Measurements from ENCODE around the gene SHROOM2.

The SHROOM2 gene

DNA sequence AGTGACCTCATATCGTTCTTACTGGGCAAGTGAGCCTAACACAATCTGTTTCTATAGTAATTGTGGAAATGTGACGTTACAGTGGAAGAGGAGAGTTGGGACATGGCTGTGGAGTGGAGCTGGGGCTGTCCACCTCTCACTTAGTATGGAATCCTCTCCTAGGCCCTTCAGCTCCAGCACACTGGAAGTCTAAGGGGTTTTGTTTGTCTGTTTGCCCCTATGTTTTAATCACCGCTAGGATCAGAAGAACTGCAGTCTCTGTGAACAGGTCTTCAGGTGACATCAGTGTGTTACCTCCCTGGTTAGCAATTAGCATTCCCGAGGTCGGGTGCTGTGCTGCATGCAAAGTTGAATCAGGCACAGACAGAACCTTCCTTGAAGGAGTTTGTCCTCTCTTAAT, 131.6 kb downstream of the SHROOM2 start:
- Mint-ChIP-seq H3K36me3 (ENCODE audit: low read depth) (no peaks in the 10 kb centered on the region), H3K9me3 (peaks cover 10% of the 10 kb centered on the region), H3K4me3 (no peak overlapping the region), H3K4me1 (ENCODE audit: low read depth) (no peaks in the 10 kb centered on the region), H3K27me3 (peaks cover 16% of the 10 kb centered on the region), H3K27ac (no peak overlapping the region)
- intact Hi-C loops (cut with micrococcal nuclease): no loop called here

DNA sequence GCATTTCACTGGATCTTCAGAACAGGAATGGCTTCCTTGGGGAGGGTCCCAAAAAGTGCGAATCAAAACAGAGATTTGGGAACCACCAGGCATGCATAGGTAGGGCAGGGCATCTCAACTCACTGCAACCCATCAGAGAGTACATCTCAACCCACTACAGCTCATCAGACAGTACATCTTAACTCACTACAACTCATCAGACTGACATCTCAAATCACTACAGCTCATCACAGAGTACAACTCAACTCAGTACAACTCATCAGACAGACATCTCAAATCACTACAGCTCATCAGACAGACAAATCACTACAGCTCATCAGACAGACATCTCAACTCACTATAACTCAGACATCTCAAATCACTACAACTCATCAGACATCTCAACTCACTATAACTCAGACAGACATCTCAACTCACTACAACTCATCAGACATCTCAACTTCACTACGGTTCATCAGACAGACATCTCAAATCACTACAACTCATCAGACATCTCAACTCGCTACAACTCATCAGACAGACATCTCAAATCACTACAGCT, 133.5 kb downstream of the SHROOM2 start:
- Mint-ChIP-seq H3K4me3 (no peak overlapping the region), H3K36me3 (ENCODE audit: low read depth) (no peaks in the 10 kb centered on the region), H3K4me1 (ENCODE audit: low read depth) (no peaks in the 10 kb centered on the region)

DNA sequence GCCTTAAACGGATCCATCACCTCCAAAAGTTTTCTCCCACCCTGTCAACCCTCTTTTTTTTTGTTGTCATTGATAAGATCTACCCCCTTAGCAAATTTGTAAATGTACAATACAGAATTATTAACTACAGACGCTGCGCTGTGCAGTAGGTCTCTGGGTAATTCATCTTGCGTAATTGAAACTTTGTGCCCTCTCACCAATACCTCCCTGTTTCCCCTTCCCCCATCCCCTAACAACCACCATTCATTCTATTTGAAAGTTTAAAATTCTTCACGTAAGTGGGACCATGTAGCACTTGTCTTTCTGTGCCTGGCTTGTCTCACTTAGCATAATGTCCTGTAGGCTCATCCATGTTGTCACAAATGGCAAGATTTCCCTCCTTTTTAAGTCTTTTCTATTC, 135.2 kb downstream of the SHROOM2 start:
- no peaks in the 10 kb centered on the region for H3K4me1 Mint-ChIP-seq (ENCODE audit: low read depth)

More for the DNA sequence above, 133.5 kb downstream of the SHROOM2 start:
- Mint-ChIP-seq H3K27me3 (peaks cover 9% of the 10 kb centered on the region), H3K9me3 (peaks cover 10% of the 10 kb centered on the region), H3K27ac (no peak overlapping the region)
- intact Hi-C loops (cut with micrococcal nuclease): no loop called here

DNA sequence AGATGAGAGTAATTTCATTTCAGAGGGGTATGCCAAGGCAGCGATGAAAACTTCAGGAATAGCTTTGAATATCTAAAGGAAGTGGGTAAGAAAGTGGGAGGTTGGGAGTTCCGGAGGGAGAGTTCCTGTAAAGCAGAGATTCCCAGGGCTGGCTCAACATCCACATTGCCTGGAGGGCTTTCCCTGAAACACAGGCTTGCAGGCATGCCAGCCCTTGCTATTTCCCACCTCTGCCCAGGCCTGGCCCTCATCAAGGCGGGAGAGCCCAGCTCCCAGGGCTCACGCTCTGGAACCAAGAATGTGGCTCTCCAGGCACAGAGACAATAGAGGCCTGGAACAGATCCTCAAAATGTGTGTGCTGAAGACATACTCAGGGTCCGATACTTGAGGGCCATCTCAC, 137.1 kb downstream of the SHROOM2 start:
- H3K36me3 Mint-ChIP-seq (ENCODE audit: low read depth): no peaks in the 10 kb centered on the region
- H3K4me3 Mint-ChIP-seq: no peak overlapping the region
- no peaks in the 10 kb centered on the region for H3K4me1 Mint-ChIP-seq (ENCODE audit: low read depth)
- H3K9me3 Mint-ChIP-seq: peaks cover 10% of the 10 kb centered on the region
- H3K27me3 Mint-ChIP-seq: peaks cover 6% of the 10 kb centered on the region
- intact Hi-C loops (cut with micrococcal nuclease): no loop called here
- no peak overlapping the region for H3K27ac Mint-ChIP-seq

More for the DNA sequence above, 135.2 kb downstream of the SHROOM2 start:
- no peak overlapping the region for H3K27ac Mint-ChIP-seq
- intact Hi-C loops (cut with micrococcal nuclease): no loop called here
- H3K27me3 Mint-ChIP-seq: peaks cover 9% of the 10 kb centered on the region
- no peaks in the 10 kb centered on the region for H3K36me3 Mint-ChIP-seq (ENCODE audit: low read depth)
- H3K4me3 Mint-ChIP-seq: no peak overlapping the region
- peaks cover 10% of the 10 kb centered on the region for H3K9me3 Mint-ChIP-seq

DNA sequence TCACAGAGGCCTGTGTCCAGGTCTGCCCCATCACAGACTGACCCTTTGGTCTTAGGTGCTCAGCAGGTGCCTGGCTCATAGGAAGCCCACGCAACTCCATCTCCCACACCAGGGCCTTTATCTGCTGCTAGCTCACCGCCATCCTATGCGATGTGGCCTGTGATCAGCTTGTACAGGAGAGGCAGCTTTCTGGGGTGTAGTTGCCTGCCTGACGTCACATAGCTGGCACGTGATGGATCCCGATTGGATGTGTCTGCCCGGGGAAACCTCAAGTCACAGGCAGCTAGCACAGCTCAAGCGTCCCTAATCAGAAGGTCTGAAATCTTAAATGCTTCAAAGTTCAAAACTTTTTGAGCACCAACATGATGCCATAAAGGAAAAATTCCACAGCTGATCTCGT, 139.8 kb downstream of the SHROOM2 start:
- intact Hi-C loops (cut with micrococcal nuclease): no loop called here
- no peak overlapping the region for H3K4me3 Mint-ChIP-seq
- H3K4me1 Mint-ChIP-seq (ENCODE audit: low read depth): no peaks in the 10 kb centered on the region
- H3K27me3 Mint-ChIP-seq: no peaks in the 10 kb centered on the region
- no peaks in the 10 kb centered on the region for H3K36me3 Mint-ChIP-seq (ENCODE audit: low read depth)
- H3K9me3 Mint-ChIP-seq: peaks cover 8% of the 10 kb centered on the region
- no peak overlapping the region for H3K27ac Mint-ChIP-seq

DNA sequence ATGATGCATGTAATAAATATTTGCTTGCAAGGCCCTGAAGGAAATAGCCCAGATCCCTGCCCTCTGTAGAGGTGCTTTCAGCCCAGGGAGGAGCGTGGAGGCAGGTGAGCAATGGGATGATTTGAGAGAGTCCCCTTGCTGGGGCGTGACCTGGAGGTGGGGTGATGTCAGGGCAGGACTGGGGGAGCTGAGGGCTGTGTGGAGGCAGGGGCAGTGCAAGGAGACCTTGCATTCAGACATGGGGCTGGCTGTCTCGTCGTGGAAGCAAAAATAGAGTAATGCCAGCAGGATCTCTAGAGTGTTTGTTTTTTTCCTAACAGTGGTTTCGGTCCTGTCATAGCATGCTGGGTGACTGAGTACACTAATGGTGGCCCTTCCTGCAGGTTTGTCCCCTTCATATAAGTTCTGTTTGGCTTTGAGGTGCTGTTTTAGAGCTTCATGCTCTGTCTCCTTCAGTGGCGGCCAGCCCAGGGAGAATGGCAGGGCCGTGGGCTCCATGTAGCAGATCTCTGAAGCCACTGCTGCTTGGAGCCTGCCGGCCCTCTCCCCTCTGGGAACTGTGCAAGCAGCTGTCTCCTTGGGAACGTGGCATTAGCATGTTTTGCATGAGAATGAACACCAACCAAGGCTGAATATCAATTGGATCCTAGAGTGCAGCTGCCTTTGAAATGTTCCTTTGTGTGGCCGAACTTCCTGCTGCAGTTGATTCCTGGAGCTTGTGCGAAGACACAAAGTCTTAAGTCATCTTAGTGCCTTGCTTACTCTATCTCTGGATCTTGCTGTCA, 141.7 kb downstream of the SHROOM2 start:
- intact Hi-C loops (cut with micrococcal nuclease): no loop called here
- Mint-ChIP-seq H3K9me3 (no peaks in the 10 kb centered on the region), H3K4me1 (ENCODE audit: low read depth) (no peaks in the 10 kb centered on the region), H3K4me3 (no peak overlapping the region), H3K36me3 (ENCODE audit: low read depth) (no peaks in the 10 kb centered on the region), H3K27ac (no peak overlapping the region), H3K27me3 (peaks cover 2% of the 10 kb centered on the region)

DNA sequence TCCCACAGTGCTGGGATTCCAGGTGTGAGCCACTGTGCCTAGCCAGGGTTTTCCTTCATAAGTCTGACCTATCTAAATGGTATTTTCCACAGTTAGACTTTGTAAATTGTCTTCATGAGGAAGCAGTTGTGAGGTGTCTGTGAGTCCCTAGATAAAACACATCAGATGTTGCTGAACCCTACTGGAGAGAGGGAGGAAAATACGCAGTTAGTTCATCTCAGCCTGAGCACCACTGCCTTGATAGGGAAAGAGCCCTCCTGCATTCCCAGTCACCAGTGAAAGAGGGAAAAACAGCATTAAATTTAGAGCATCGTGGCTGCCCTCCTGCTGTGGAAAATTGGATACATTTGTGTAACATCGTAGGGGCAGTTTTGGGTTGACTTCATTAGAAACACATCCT, 149.2 kb downstream of the SHROOM2 start:
- intact Hi-C loops (cut with micrococcal nuclease): no loop called here
- Mint-ChIP-seq H3K9me3 (no peaks in the 10 kb centered on the region), H3K27me3 (peaks cover 11% of the 10 kb centered on the region), H3K4me1 (ENCODE audit: low read depth) (peaks cover 4% of the 10 kb centered on the region), H3K4me3 (no peak overlapping the region), H3K36me3 (ENCODE audit: low read depth) (no peaks in the 10 kb centered on the region), H3K27ac (no peak overlapping the region)

DNA sequence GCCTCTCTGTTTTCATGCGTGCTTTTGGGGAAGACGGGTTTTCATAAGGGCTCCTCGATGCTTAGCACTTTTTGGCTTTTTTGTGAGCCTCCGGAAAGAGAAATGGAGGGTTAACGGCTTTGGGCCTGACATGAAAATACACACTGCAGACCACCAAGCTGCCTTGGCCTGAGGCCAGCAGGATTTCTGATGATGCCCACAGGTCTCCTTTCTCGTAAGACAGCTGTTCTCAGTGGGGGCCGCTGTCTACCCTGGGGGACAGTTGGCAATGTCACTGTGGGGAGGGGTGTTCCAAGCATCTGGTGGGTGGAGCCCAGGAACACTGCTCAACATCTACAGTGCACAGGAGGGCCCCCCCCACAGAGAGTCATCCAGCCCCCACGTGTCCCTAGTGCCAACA, 151.5 kb downstream of the SHROOM2 start:
- Mint-ChIP-seq H3K27me3 (peaks cover 14% of the 10 kb centered on the region), H3K27ac (no peak overlapping the region), H3K36me3 (ENCODE audit: low read depth) (no peaks in the 10 kb centered on the region), H3K9me3 (no peaks in the 10 kb centered on the region), H3K4me1 (ENCODE audit: low read depth) (peaks cover 10% of the 10 kb centered on the region), H3K4me3 (no peak overlapping the region)
- intact Hi-C loops (cut with micrococcal nuclease): no loop called here

DNA sequence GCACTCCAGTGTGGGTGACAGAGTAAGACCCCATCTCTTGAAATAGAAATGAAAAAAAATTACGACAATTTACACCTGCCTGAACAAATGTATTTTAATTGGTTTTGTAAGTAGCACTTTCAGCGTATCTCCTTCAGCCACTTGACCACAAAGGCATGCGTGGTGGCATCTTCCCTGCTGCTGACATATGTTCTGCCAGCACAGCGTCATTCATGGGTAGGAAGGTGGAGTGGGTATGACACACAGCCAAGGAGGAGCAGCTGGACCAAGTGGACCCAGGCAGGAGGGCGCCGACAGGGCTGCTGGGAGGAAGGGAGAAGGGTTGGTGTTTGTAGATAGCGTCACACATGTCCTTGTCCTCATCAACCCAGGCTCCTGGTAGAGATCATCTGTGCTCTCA, 152.3 kb downstream of the SHROOM2 start:
- no peaks in the 10 kb centered on the region for H3K9me3 Mint-ChIP-seq
- H3K36me3 Mint-ChIP-seq (ENCODE audit: low read depth): no peaks in the 10 kb centered on the region
- peaks cover 14% of the 10 kb centered on the region for H3K27me3 Mint-ChIP-seq
- no peak overlapping the region for H3K4me3 Mint-ChIP-seq
- peaks cover 10% of the 10 kb centered on the region for H3K4me1 Mint-ChIP-seq (ENCODE audit: low read depth)
- intact Hi-C loops (cut with micrococcal nuclease): no loop called here
- no peak overlapping the region for H3K27ac Mint-ChIP-seq

DNA sequence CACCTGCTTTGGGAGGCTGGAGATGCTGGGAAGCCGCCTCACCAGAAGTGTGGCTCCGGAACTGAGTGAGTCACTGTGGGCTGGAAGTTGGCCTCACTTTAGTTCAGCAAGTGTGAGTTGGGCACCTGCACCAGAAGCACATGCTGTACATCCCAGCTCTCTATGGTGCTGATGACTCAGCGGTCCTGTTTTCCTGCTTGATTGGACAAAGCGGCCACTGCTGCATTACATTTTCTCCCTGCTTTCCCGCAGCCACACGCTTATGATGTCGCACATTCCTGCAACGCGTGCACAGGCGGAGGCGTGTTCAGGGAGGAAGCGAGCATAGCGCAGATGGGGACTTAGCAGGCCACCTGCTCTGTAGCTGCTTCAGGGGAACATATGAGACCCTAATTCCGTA, 154.2 kb downstream of the SHROOM2 start:
- Mint-ChIP-seq H3K4me3 (no peak overlapping the region), H3K4me1 (ENCODE audit: low read depth) (peaks cover 10% of the 10 kb centered on the region), H3K36me3 (ENCODE audit: low read depth) (no peaks in the 10 kb centered on the region), H3K27ac (no peak overlapping the region), H3K27me3 (peaks cover 14% of the 10 kb centered on the region), H3K9me3 (no peaks in the 10 kb centered on the region)
- intact Hi-C loops (cut with micrococcal nuclease): no loop called here

DNA sequence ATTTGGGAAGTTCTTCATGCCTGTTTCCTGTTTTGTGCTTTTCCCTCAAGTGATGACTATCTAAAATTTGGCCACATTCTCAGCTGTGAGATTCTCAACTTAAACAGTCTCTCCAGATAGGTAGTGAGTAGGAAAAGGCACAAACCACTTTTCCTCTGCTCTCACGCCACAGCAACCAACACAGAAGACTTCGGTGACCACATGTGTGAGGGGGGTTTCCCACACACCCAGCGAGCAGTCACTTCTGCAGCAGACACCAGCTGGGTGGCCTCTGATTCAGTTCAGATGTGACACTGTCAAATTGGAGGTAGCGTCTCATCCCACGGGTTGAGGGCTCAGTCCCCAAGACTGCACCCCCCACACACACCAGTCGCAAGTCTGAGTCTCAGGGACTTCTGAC, 155.9 kb downstream of the SHROOM2 start:
- H3K36me3 Mint-ChIP-seq (ENCODE audit: low read depth): no peaks in the 10 kb centered on the region
- peaks cover 10% of the 10 kb centered on the region for H3K4me1 Mint-ChIP-seq (ENCODE audit: low read depth)
- H3K27me3 Mint-ChIP-seq: peaks cover 17% of the 10 kb centered on the region
- no peaks in the 10 kb centered on the region for H3K9me3 Mint-ChIP-seq
- no peak overlapping the region for H3K4me3 Mint-ChIP-seq
- intact Hi-C loops (cut with micrococcal nuclease): no loop called here
- H3K27ac Mint-ChIP-seq: no peak overlapping the region

DNA sequence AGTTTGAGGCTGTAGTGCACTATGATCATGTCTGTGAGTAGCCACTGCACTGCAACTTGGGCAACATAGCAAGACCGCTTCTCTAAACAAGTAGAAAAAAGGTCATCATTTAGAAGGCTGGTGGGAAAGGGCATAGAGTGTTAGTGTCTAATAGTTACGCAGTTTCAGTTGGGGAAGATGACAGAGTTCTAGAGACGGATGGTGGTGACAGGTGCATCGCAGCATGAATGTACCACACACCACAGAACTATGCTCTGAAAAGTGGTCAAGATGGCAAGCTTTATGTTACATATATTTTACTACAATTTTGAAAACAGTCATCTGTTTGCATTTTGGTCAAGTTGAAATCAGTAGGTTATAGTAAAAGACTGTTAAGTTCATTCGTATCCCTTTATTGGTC, 157.2 kb downstream of the SHROOM2 start:
- intact Hi-C loops (cut with micrococcal nuclease): no loop called here
- Mint-ChIP-seq H3K4me1 (ENCODE audit: low read depth) (peaks cover 10% of the 10 kb centered on the region), H3K27ac (no peak overlapping the region), H3K9me3 (no peaks in the 10 kb centered on the region), H3K36me3 (ENCODE audit: low read depth) (no peaks in the 10 kb centered on the region), H3K4me3 (no peak overlapping the region), H3K27me3 (peaks cover 18% of the 10 kb centered on the region)

DNA sequence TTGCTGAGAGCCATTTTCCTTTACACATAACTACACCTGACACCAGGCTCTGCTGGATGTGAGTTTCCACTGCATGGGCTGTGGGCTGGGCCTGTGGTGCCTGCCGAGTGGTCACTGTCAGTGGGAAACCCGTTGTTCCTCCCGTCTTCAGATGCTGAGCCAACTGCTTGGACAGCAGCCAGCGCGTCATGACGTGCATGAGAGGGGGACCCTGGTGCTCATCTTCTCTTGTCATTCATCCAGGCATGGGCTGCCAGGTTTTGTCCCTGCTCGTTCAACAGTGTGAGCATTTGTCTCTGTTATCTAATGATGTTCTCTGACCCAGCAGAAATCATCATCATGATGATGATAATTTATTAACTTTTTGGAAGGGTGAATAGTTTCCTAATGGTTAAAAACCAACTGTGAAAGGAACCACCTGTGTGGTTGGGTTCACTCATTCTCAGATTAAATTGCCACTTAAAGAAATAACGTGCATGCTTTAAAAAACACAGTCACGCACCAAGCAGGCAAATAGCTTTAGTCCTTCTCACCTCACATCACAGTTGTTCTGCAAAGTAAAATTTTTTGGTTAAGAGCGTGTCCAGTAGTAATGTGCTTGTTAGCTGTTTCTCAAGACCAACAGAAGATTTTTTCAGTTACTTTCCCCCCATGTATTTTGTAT, 161.0 kb downstream of the SHROOM2 start:
- intact Hi-C loops (cut with micrococcal nuclease): no loop called here
- Mint-ChIP-seq H3K27ac (no peak overlapping the region), H3K9me3 (no peaks in the 10 kb centered on the region), H3K27me3 (peaks cover 15% of the 10 kb centered on the region), H3K36me3 (ENCODE audit: low read depth) (no peaks in the 10 kb centered on the region), H3K4me1 (ENCODE audit: low read depth) (no peaks in the 10 kb centered on the region), H3K4me3 (no peak overlapping the region)

DNA sequence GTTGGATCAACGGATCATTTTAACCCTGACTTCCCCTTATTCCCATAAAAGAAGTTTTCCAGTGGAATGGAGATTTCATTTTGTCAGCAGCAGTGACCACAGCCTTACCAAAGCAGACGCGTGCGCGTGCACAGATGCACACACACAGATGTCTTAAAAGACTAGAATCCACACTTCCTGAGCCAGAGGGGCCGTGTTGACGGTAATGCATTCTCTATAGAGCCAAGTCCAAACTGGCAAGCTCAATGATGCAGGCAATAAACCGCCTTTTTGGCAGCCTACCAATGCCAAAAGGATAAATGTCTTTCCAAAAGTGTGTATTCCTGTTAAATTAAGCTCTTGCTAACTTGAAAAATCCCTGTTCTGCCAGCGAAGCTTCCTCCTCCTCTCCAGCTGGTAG, 162.2 kb downstream of the SHROOM2 start:
- intact Hi-C loops (cut with micrococcal nuclease): no loop called here
- peaks cover 15% of the 10 kb centered on the region for H3K27me3 Mint-ChIP-seq
- H3K4me3 Mint-ChIP-seq: no peak overlapping the region
- peaks cover 5% of the 10 kb centered on the region for H3K9me3 Mint-ChIP-seq
- H3K36me3 Mint-ChIP-seq (ENCODE audit: low read depth): no peaks in the 10 kb centered on the region
- H3K4me1 Mint-ChIP-seq (ENCODE audit: low read depth): no peaks in the 10 kb centered on the region
- H3K27ac Mint-ChIP-seq: no peak overlapping the region
